ENCODE data around the gene MAGI1.

Gene MAGI1

DNA sequence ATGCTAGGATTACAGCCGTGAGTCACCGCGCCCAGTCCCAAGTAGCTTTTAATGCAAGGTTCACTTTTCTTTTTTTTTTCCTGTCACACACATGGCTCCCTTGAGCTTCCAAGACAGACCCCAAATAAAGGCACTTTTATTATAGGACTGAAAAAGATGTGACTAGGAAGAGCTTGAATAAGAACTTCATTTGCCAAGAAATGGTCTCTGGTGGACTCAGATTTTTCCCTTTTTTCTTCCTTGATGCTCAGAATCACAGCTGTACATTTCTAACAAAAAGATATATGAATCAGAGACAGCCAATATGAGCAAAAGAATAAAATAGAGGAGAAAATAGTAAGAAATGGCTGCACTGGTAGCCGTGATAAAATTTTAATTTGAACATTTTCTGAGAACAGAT is 337.2 kb downstream of the MAGI1 start:
- DNase-seq, result no peak

DNA sequence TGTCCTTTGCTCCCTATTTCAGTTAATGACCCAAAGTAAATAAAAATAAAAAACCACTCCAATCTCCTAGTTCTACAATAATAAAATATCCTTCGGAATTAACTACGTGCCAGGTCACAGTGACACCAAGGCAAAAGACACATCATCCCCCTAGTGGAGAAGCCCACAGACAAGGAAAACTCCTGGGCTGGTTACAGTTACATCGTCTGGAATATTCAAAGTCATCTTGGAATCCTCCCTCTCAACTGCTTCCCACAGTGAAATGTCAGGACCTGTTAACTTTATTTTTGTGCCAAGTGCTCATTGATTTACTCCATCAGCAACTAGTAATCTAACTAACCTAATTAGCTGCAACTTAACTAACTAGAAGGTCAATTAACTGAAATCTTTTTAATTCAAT is 349.3 kb downstream of the MAGI1 start:
- no peak for DNase-seq

DNA sequence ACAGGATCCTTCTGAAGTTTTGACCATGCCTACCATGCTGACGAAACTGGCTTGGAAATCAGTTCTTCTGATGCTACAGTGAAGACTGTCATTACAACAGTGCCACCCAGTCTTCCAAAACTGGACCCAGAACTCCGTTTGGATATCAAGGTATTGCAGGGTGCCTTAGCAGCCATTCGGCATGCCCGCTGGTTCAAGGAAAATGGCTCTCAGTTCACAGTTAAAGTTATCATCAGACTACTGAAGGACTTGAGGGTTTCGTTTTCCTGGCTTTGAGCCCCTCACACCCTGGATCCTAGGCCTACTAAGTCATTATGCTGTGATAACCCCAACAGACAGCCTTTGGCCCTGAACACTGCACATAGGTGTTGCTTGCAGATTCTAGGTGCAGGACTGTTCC is 351.0 kb downstream of the MAGI1 start:
- no peak for DNase-seq

DNA sequence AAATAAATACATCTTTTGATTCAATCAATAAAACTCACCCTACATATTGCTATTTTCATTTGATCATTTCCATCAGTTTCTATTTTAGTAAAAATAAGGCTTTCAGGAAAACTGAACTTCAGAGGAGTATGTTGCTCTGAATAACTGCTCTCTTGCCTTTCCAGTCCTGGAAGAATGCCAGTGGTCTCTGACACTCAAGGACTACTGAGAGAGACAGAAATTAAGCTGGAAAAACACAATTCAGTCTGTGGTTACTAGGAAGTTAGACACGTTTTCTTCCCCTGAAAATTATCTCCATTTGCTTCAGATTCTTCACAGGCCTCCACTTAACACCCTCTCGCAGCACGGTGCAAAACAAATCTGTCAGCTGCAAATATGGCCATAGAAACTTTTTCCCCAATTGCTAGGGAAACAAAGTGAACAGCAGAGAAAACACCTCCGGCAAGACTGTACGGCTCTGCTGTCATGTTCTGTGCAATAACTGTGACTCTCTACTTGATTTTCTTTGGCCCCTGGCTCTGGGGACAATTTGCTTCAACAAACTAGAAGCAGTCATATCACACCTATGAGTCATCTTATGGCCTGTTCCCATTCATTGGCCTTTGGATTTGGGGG is 353.0 kb downstream of the MAGI1 start:
- DNase-seq, result no peak

DNA sequence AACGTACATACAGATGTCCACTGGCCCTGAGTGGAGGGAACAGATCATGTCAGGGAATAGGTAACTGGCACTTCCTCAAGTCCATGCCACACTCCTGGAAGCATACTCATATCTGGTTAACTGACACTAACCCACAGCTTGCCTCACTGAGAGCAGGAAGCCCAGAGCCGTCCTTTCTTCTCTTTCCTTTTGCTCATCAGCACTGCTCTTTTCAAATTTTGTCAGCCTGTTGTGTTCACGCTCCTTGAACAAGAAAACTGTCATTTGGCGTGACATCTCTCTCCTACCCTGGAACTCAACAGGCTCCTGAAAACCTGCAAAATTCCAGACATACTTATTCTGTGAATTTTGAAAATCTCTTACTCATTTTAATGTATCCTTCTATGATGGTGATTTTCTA is 360.2 kb downstream of the MAGI1 start:
- no peak for DNase-seq

DNA sequence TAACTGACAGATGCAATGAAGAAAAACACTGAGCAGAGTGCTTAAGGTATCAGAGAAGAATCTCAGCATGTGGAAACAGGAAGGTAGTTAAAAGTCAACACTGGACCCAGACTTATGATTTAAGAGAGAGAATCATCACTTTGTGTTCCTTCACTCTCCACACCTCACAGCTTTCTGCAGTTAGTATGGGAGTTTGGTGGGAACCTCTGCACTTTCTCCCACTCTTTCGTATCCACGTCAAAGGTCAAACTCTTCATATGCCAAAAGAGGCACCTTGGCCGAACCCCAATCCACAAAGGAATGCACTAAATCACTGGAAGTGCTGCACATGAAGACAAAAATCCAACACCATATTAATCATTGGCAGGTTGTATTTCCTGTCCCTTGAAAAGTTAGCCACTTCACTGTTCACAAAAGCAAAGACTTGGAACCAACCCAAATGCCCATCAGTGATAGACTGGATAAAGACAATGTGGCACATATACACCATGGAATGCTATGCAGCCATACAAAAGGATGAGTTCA is 361.2 kb downstream of the MAGI1 start:
- DNase-seq, result no peak

DNA sequence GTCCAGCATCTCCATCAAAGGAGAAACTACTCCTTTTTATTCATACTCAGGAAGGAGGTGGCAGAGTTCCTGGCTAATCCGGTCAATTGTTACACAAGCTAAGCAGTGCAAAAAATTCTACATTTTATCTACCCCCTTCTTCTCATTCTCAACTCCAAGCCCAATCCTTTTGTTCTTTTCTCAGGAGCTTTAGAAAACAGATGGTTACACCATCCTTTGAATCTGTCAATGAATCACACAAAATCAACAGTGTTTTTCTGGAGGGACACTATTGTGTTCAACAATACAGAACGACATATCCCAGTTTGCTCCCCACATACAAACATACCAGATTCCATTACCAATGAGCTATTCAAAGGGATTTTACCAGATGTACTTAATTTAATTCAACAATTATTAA is 362.1 kb downstream of the MAGI1 start:
- no peak for DNase-seq

DNA sequence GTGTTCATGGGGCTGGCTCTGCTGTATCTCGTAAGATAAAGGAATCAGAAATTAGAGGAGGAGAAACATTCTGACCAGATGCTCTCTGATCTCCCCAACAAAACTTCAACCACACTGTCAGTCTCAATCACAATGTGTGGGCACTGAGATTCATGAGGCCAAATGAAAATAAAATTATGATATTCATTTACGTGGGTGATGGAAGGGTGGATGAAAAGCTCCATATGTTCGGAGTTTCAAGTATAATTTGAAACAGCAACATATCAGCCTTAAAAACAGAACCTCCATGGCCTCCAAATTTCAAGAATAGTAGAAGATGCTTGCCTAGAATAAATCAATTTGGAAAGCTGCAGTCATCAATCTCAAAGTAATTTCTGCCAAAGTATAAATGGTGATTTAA is 363.7 kb downstream of the MAGI1 start:
- DNase-seq, result no peak

DNA sequence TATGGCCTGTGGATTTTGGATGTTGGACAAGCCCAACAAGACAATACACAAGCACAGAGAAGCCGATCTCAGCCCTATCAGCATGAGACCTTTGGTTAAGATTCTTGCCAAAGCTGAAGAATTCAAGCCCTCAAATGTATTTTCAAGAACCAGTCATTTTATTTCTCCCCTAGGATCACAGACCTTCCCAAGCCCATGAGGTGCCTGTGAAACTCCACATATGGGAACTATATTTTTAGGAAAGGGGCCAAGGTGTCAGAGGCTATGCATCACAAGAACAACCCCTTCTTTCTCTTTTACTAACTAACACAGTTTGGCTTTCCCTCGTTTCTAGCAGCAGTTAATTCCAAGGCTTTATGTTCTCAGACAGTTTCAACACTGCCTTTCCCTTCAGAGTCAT is 364.5 kb downstream of the MAGI1 start:
- no peak for DNase-seq

DNA sequence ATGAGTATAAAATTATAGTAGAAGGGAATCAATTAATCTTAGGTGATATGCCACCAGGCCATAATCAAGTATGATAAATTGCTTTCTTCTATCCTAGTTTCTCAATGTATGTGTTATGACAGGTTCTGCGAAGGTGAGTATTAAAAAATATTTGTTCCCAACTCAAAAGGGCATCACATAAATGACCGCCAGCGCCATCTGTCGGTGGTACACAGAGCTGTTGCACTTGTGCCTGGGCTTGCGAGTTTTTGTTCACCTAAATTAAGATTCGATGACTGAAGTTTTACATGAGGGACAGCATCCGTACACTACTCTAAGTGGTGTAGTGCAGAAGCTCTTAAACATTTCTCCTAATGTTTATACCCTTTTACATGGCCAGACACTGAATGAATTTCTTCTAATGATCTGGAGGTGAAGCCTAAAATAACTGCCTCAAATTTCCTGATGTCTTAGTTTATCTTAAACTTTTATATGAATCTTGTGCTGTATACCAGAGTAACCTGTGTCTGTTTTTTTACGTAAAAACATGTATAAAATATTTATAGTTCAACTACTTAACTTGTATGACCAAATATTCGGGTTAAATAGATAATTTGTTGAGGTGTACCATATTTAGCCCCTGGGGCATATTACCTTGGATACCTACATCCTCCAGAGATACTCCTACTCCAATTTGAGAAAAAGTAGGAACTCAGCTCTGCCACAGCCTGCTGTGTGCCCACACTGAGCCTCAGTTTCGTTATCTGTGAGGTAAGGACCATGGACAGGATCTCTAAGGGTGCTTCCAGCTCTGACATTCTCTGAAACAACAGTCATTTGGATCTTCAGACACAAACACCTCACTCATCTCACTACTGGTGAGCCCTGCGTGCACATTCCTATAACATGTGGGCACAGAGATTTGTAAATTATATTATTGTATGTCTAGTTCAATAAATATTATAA is 365.6 kb downstream of the MAGI1 start:
- DNase-seq, result no peak

DNA sequence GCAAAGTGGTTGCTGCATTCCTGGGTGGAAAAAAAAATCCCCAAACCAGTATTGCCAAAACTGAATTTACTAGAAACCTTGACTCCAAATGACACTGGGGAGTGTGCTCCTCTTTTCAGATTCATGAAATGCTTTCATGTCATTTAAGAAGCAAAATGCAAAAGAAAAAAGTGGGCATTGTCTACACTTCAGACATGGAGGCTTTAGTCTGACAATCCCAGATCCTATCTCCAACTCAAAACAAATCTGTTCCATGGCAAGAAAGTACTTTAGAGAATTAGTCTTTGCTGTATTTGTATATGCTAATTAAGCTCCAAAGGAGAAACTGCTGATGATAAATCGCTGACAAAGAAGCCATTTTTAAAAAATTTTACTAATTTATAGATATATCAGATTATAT is 366.7 kb downstream of the MAGI1 start:
- no peak for DNase-seq

DNA sequence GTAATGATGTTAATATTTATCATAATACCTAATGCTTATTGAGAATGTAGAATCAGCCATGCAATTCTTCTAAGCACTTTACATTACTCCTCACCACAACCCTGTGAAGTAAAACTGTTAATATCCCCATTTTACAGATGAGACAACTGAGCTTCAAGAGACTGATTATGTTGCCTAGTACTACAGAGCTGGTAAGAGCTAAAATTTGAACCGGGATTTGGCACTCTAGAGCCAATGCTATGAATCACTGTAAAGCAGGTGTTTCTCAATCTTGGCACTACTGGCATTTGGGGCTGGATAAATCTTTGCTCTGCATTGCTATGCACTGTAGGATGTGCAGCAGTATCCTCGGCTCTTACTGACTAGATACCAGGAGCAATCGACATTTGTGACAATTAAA is 367.7 kb downstream of the MAGI1 start:
- DNase-seq, result no peak

DNA sequence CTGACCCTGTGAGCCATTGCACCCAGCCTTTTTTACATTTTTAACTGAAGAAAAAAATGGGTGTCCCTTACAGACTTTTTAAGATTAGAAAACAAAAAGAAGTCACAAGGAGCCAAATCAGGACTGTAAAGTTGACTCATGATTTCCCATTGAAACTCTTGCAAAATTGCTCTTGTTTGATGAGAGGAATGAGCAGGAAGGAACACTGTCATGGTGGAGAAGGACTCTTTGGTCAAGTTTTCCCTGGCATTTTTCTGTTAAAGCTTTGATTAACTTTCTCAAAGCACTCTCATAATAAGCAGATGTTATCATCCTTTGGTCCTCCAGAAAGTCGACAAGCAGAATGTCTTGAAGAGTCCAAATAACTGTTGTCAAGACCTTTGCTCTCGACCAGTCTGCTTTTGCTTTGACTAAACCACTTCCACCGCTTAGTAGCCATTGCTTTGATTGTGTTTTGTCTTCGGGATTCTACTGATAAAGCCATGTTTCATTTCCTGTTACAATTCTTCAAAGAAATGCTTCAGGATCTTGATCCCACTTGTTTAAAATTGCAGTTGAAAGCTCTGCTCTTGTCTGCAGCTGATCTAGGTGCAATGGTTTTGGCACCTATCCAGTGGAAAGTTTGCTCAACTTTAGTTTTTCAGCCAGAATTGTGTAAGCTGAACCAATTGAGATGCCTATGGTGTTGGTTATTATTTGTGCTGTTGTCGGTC is 369.4 kb downstream of the MAGI1 start:
- DNase-seq, result no peak

DNA sequence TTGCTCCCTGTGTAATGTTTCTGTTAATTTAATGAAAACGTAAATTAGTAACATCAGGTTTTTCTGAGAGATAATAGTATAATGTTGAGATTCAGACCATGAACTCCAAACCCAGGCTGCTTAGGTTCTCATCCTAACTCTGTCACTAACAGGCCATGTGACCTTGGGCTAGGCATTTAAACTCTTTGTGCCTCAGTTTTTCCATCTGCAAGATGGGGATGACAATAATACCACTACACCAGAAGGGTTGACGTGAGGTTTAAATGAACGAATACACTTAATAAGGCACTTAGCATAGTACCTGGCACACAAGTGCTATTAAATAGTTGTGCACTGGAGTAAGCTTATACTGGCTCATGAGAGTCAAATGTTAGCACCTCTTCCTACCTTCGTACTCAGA is 370.8 kb downstream of the MAGI1 start:
- DNase-seq, result no peak

DNA sequence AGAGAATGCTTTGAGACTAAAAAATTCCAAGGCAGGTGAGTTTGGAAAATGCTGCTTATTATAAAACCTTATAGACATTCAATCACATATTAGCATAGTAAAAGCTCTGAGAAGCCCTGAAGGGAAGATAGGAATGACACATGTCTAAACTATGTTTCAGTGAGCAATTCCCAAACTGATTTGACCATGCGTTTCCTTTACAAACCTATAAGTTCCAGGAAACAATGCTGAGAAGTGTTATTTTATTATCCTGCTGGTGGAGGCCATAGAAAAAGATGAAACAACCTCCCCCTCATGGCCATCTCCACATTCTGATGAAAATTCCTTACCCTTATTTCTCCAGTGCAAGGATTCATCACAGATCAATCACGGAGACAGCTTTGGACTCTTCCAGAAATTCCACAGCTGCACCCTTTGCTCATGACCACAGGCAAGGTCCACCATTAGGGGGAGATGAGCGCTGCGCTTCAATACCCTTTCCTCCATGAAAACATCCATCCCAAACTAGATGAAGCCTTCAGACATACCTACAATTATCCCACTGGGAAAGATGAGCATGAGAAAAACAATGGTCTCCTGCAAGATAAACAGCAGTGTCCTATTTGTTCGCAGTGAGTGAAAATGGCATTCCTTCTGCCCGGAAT is 372.1 kb downstream of the MAGI1 start:
- no peak for DNase-seq

DNA sequence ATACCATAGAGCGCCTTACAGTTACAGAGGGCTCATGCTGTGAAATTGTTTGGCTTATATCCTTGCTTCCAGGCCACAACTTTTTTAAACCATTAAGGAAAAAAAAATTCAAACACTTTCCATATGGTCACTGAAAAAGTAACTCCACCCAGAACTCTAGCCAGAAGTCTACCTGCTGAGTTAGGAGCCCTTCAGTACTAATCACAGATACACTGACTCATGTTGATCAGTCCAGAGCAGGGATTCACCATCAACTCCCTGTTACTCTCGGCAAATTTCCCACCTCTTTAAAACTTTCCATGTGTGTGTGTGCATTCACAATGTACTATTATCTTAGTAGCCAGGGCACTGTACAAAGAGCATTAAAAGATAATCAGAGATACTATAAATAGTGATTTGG is 372.8 kb downstream of the MAGI1 start:
- no peak for DNase-seq

DNA sequence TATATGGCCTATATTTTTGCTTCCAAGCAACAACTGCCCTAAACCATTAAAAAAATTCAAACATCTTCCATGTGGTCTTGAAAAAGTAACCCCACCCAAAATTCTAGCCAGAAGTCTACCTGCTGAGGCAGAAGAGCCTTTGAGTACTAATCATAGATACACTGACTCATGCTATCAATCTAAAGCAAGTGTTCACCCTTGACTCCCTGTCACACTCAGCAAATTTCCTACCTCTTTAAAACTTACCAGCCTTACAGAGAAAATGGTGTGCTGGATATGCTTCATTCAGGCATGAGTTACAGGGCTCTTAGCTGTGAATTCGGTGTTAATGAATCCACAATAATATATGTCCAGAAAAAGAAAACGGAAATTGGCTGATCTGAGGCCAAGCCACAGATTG is 373.8 kb downstream of the MAGI1 start:
- DNase-seq, result no peak

DNA sequence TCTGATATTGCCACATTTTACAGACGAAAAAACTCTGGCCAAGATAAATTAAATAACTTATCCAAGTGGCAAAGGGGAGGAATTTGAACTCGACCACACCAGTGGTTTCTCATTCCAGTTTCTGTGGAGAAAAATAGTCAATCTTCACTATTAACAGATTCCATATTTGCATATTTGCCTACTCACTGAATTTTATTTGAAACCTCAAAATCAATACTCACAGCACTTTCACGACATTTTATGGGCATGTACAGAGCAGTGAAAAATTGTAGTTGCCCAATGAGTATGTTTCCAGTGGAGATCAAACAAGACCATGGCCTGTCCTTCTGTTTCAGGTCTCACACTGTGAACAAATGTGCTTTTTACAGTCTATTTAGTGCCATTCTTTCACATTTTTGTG is 374.3 kb downstream of the MAGI1 start:
- no peak for DNase-seq

DNA sequence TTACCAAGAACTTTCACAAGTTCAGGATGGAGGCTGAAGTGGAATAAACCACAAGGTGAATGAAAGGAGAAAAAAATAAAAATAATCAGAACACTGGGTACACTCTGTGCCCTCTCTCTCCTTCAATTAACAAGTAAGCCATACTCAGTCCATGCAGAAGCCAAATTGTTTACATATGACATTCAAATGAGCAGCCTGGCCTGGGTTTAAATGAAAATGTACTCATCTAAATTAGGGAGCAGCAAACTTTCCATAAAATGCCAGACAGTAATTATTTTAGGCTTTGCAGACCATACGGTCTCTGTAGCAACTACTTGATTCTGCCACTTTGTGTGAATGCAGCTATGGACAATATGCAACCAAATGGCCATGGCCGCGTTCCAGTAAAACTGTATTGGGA is 376.6 kb downstream of the MAGI1 start:
- DNase-seq, result no peak

DNA sequence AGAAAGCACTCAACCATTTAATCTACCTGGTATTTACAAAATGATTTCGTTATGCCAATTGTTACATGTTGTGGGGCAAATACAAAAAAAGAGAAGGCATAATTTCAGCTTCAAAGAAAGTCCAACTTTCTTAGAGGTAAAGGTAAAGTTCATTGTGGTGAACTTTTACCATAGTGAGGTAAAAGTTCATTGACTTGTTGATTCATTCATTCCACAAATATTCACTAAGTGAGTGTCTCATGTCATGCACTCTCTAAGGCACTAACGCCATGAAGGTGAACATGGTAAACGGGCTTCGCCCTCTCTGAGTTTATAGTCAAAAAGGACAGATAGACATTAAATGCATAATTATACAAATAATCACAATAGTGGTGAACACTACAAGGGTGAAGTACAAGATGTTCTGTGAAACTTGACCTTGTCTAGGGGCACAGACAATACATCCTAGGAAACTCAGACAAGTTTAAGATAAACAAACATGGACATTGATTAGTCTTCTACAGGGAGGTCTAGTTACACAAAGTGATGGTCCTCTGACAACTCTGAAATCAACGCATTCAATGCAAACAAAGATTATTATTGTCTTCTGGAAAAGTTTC is 378.6 kb downstream of the MAGI1 start:
- no peak for DNase-seq

DNA sequence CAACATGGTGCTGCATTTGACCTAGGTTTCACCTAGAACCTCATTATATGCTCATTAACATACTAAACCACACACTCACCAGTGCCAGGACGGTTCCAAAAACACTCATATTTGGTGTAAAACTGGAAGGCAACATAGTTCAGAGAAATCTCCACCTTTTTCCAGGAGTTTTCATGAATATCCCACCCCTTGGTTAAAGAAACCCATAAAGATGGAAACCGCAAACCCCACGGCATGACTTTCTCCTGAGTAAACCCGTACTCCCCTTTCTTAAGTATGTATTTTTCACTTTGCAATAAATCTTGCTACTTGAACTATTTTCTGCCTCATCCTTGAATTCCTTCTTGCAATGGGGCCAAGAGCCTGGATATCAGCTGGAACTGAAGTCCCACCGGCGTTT is 379.3 kb downstream of the MAGI1 start:
- DNase-seq, result no peak

DNA sequence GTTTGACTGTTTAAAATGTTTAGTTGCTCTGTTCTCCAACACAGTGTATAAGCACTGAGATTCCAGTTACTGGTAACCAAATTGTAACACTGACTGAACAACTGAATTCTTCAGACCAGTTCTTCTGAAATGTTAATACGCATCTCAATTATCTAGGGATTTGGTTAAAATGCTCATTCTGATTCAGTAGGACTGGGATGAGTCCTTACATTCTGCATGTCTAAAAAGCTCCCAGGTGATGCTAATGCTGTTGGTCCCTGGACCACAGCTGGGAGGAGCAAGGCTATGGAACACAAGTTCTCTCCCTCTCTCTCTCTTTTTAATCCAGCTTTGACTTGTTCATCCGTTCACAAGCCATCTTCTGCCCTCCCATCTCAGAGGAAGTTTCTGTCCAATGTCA is 380.3 kb downstream of the MAGI1 start:
- no peak for DNase-seq

DNA sequence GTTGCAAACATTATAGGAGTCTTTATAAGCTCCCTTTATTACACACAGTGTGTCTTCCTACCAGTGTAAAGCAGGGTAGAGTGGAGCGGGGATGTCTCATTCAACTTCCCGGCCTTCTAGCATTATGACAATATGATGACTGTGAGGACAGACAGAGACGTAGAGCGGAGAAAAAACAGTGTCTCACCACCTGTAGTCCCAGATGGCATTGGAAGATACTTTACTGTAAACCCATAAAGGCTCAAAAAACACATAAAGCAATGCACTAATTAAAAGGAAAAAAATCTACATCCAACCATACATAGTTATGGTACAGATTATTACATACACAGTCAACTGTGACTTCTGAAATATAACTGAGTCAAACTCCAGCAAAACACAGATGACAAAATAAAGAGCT is 383.7 kb downstream of the MAGI1 start:
- no peak for DNase-seq
